Activated gamma-delta T cell treated with Interleukin-2 at 50 U/mL for 16 hours (primary cell): ENCODE results near the gene PTBP1.
"Not testable (repeated sequence)": the region's sequence is repeated elsewhere in the genome, so short reads cannot be mapped to it uniquely, and the experiment has no call there.

ENCODE experiments used
- DNase-seq: peaks from one replicate; pipeline ENCODE4 v3.0.0-alpha.2; 2020

PTBP1 gene

DNA sequence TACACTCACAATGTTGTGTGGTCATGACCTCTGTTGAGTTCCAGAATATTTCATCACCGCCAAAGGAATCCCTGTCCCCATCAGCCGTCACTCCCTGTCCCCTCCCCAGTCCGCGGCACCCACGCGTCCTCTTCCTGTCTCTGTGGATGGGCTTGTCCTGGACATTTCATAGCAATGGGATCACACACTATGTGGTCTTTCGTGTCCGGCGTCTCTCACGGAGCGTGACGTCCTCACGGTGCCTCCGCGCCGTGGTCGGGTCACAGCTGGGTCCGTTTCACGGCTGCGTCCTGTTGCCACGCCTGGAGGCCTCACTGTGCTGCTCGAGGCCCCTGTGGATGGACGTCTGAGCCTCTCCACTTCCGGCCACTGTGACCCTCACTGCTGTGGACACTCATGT is 37.0 kb downstream of the PTBP1 start:
- no peak for DNase-seq

DNA sequence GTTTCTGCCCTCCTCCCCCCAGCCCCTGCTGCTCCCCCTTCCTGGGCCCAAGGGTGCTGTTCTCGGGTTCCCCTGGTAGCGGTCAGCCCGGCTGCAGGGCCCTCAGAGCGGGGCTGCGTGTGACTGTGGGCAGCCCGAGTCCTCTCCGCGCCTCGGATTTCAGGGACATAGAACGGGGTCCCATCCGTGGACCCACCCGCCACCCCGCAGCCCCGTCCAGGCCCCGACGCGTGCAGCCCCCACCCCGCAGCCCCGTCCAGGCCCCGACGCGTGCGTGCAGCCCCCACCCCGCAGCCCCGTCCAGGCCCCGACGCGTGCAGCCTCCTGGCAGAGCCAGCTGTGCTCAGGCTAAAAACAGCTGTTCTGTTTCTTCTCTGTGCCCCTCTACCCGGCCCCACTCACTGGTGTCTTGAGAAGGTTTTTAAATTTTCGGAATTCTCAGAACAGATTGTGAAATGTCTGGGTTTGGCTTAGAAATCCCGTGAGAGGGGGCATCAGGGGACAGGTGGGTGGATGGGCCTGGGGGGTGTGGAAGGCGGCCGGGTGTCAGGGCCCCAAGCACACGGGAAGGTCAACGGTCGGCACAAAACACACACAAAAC is 38.1 kb downstream of the PTBP1 start:
- no peak for DNase-seq

DNA sequence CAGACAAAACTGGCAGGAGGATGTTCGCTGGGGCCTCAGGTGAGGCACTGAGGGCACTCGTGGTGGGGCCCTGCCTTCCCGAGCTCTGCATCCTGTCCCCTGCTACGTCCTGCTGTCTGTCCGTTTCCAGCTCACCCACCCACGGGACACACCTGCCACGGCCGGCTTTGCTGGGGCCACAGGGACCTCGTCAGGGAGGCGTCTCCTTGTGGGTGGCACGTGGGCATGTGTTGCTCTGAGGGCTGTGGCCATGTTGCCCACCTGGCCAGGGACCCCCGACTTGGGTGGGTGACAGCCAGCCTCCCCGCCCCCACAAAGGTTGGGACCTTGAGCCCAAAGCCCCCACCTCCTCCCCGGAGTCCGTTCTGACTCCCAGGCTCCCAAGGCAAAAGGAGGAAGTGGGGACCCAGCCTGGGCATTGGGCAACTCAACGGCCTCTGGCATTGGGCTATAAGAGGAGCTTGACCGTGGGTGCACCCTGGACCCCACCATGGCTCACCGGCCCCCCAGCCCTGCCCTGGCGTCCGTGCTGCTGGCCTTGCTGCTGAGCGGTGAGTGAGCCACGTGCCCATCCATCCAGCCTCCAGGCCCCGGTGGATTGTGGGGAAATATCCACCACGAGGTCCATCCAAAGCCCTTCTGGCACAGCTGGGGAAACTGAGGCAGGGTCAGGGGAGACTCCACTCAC is 43.4 kb downstream of the PTBP1 start, which contains the start of gene PRTN3:
Gene PRTN3, plus strand, starts transcription at position 481 of the 688 bp plus-strand sequence. Its CDS starts 10 bp downstream, at position 491.
- DNase-seq, result no peak

DNA sequence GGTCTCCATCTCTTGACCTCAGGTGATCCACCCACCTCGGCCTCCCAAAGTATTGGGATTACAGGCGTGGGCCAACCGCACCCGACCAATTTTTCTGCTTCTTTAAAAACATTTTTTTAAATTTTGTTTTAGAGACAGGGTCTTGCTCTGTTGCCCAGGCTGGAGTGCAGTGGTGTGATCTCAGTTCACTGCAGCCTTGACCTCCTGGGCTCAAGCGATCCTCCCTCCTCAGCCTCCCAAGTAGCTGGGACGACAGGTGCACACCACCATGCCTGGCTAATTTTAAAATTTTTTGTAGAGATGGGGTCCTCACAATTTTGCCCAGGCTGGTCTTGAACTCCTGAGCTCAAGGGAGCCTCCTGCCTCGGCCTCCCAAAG is 45.5 kb downstream of the PTBP1 start:
- not testable (repeated sequence) for DNase-seq

DNA sequence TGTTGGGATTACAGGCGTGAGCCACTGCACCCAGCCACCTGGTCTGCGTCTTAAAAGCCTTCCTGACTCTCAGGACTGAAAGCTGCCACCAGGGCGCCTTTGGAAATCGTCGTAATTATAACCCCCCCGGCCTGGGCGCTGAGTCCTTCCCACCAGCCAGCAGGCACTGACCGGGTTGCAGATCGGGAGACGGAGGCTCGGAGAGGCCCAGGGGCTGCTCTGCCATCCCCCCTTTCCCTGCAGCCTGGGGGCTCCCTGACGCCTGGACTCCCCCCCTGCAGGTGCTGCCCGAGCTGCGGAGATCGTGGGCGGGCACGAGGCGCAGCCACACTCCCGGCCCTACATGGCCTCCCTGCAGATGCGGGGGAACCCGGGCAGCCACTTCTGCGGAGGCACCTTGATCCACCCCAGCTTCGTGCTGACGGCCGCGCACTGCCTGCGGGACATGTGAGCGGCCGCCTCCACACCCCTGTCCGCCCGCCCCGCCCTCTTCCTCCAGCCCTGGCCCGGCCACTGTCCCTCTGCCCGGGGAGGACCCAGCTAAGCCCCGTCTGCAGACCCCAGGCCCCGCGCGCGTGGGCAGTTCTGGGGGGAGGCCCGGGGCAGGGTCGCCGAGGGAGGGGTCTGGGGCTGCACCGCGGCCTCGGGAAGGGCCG is 46.1 kb downstream of the PTBP1 start:
- no peak for DNase-seq

DNA sequence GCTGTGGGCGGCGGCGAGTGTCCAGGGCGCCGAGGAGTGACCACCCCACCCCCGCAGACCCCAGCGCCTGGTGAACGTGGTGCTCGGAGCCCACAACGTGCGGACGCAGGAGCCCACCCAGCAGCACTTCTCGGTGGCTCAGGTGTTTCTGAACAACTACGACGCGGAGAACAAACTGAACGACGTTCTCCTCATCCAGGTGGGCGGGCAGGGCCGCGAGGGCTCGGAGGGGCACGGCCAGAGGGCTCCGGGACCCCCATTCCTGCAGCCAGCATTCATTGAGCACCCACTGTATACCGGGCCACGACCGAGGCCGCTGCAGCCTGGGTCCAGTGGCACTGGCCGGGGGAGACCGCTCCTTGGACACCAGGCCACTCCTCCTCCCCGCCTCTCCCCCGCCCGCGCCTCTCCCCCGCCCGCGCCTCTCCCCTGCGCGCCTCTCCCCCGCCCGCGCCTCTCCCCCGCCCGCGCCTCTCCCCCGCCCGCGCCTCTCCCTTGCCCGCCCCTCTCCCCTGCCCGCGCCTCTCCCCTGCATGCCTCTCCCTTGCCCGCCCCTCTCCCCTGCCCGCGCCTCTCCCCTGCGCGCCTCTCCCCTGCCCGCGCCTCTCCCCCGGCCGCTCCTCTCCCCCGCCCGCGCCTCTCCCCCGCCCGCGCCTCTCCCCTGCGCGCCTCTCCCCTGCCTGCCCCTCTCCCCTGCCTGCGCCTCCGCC is 46.7 kb downstream of the PTBP1 start:
- no peak for DNase-seq

DNA sequence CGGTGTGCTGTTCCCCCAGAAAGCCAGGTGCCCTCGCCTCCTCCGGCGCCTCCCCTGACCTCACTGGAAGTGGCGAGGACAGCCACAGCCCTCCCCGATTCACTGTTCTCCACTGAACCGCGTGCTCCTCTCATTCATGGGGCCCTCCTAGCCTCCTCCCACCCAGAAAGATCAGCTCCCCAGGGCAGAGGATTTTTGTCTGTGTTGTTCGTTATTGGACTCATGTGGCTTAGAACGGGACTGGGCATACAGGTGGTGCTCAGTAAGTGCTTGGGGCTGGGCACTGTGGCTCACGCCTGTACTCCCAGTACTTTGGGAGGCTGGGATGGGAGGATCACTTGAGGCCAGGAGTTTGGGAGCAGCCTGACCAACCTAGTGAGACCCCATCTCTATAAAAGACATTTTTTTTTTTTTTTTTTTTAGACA is 47.3 kb downstream of the PTBP1 start:
- DNase-seq, result no peak

DNA sequence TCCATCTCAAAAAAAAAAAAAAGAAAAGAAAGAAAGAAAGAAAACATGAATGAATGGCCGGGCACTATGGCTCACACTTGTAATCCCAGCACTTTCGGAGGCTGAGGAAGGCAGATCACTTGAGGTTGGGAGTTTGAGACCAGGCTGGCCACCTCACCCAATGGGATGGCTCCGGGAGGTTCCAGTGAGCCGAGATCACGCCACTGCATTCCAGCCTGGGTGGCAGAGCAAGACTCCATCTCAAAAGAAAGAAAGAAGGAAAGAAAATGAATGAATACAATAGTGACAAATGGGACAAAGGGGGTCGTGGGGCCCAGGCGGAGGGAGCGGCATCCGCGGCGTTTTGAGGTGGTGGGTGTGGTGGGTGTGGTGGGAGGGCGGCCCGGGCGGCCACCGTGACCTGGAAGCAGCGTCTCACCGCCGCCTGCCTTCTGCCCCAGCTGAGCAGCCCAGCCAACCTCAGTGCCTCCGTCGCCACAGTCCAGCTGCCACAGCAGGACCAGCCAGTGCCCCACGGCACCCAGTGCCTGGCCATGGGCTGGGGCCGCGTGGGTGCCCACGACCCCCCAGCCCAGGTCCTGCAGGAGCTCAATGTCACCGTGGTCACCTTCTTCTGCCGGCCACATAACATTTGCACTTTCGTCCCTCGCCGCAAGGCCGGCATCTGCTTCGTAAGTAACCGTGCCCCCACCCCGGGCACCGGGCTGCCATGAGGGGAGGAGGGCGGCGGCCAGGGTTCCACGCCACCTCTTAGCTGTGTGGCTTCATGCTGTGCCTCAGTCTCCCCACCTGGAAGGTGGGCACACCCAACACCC is 48.7 kb downstream of the PTBP1 start:
- no peak for DNase-seq

DNA sequence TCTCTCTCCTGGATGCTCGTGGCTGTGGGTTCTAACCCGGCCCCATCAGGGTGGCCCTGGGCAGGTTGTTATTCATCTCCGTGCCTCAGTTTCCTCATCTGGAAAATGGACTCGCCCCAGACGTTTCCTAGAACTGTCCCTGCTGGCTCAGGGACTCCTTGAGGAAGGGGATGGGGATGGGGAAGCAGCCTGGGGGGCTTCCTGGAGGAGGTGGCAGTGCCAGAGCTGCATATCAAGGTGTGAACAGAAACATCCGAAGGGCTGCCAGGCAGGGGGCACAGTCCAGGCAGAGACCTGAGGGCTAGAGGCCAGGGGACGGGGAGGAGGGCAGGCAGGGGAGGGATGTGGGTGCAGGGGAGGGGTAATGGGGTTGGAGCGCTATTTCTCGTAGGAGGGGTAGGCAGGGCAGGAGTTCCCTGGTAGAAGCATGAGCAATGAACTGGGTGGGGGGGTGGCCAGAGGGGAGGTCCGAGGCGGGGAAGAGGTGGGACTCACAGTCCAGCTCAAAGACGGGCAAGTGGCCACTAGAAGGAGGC is 51.2 kb downstream of the PTBP1 start:
- DNase-seq, result no peak

DNA sequence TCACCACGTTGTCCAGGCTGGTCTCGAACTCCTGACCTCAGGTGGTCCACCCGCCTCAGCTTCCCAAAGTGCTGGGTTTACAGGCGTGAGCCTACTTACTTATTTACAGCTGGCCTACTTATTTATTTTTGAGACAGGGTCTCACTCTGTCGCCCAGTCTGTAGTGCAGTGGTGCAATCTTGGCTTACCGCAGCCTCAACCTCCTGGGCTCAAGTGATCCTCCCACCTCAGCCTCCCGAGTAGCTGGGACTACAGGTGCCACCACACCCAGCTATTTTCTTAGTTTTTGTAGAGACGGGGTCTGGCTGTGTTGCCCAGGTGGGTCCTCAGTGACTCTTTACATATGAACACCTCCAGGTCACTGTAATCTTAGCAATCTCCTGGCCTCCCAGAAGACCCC is 51.9 kb downstream of the PTBP1 start:
- DNase-seq, result not testable (repeated sequence)

DNA sequence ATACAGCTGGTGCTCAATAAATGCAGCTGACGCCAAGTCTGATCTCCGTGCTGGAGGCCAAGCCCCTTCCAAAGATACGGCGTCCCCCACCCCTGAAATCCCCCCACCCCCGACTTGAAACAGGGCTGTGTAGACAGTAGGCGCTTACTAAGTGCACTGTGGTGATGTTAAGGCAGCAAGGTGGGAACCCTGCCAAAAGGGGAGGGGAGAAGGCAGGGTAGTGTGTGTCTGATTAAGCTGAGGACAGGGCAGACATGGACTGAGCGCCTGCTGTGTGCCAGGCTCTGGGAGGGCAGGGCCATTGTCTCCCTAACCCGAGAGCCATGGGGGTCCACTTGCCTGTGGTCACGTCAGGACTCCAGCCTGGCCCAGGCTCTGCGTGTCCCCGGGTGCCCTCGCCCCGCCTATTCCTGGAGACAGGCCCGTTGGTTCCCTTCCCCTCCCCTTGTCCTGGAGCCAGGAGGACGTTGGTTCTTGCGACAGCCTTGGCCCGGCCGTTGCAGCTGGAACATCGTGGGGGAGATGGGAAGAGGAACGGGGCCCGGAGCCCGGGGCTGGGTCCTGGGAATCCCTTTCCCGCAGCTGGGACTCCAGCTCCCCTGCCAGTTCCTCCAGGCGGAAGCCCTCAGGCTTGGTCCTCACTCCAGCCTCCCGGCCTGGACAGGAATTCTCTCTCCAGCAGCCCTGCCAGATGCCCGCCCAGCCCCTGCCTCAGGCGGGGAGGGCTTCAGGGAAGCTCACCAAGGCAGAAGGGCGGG is 53.1 kb downstream of the PTBP1 start:
- no peak for DNase-seq

DNA sequence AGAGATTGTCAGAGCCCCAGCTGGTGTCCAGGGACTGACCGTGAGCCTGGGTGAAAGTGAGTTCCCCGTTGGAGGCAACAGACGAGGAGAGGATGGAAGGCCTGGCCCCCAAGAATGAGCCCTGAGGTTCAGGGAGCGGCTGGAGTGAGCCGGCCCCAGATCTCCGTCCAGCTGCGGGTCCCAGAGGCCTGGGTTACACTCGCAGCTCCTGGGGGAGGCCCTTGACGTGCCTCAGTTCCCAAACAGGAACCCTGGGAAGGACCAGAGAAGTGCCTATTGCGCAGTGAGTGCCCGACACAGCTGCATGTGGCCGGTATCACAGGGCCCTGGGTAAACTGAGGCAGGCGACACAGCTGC is 53.7 kb downstream of the PTBP1 start:
- no peak for DNase-seq

DNA sequence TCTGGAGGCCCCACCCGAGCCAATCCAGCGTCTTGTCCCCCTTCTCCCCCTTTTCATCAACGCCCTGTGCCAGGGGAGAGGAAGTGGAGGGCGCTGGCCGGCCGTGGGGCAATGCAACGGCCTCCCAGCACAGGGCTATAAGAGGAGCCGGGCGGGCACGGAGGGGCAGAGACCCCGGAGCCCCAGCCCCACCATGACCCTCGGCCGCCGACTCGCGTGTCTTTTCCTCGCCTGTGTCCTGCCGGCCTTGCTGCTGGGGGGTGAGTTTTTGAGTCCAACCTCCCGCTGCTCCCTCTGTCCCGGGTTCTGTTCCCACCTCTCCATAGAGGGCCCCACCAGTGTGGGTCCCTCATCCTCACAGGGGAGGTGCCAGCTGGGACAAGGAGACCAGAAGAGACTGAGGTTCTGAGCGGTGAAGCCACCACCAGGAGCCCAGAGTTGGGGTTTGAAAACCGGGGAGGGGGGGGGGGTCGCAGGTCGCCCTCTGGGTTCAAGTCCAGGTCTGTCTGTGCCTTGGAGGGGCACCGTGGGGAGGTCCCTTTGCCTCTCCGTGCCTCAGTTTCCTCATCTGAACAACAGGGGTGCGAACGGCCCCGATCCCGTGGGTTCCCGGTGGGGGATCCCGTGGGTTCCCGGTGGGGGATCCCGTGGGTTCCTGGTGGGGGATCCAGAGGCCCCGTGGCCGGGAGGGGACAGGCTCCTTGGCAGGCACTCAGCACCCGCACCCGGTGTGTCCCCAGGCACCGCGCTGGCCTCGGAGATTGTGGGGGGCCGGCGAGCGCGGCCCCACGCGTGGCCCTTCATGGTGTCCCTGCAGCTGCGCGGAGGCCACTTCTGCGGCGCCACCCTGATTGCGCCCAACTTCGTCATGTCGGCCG is 55.1 kb downstream of the PTBP1 start, which contains the start of gene ELANE:
Gene ELANE, plus strand, starts transcription at position 168 of the 878 bp plus-strand sequence. Its CDS starts 26 bp downstream, at position 194.
- no peak for DNase-seq

DNA sequence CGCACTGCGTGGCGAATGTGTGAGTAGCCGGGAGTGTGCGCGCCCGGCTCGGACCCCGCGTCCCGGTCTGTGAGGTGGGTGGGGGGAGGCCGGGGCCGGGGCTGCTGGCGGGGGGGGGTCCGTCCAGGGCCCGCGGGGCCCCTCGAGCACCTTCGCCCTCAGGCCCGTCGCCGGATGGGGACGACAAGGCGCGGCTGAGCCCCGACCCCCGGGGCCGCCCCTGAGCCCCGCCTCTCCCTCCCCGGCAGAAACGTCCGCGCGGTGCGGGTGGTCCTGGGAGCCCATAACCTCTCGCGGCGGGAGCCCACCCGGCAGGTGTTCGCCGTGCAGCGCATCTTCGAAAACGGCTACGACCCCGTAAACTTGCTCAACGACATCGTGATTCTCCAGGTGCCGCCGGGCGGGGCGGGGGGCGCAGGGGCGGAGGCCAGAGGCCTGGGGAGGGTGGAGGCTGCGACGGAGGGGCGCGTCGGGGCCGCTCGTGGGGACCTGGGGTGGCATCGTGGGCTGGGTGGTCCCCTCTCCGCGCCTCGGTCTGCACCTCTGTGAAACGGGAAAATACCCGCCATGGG is 55.8 kb downstream of the PTBP1 start:
- DNase-seq, result no peak

DNA sequence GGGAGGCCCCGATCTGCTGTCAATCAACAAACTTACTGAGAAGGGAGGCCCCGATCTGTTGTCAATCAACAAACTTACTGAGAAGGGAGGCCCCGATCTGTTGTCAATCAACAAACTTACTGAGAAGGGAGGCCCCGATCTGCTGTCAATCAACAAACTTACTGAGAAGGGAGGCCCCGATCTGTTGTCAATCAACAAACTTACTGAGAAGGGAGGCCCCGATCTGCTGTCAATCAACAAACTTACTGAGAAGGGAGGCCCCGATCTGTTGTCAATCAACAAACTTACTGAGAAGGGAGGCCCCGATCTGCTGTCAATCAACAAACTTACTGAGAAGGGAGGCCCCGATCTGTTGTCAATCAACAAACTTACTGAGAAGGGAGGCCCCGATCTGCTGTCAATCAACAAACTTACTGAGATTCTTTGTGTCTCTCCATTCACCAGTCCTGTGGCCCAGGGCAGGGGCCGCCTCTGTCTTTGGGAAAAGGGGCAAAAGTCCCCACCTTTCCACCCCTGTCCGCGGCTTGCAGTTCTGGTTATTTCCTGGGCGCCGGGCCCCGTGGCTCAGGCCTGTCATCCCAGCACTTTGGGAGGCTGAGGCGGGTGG is 56.5 kb downstream of the PTBP1 start:
- not testable (repeated sequence) for DNase-seq

DNA sequence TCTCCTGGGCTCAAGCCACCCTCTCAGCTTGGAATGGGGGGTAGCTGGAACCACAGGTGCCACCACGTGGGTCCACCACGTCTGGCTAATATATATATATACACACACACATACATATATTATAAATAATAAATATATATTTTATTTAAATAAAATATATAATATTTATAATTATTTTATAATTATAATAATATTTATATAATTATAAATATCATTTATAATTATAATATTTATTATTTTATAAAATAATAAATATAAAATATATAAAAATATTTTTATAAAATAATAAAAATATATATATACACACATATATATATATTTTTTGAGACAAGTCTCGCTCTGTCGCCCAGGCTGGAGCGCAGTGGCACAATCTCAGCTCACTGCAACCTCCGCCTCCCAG is 57.3 kb downstream of the PTBP1 start:
- no peak for DNase-seq

DNA sequence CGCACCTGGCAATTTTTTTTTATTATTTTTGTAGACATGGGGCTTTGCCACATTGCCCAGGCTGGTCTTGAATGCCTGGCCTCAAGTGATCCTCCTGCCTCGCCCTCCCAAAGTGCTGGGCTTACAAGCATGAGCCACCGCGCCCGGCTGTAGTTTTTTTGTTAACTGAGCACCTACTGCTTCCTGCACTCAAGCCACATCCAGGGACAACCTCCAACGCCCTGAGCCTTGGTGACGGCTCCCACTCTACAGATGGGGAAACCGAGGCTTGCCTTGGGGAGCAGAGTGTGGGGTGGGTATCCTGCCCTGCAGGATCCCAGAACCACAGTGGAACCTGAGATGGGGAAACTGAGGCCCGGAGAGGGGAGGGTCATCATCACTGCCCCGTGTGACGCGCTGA is 57.9 kb downstream of the PTBP1 start:
- DNase-seq, result no peak

DNA sequence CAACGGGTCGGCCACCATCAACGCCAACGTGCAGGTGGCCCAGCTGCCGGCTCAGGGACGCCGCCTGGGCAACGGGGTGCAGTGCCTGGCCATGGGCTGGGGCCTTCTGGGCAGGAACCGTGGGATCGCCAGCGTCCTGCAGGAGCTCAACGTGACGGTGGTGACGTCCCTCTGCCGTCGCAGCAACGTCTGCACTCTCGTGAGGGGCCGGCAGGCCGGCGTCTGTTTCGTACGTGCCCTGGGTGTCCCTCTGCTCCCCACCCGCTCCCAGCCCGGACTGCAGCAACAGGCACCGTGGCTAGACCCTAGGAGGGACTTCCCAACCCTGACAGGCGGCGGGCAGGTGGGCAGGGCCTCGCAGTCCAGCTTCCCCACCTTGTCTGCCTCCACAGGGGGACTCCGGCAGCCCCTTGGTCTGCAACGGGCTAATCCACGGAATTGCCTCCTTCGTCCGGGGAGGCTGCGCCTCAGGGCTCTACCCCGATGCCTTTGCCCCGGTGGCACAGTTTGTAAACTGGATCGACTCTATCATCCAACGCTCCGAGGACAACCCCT is 58.4 kb downstream of the PTBP1 start:
- no peak for DNase-seq

DNA sequence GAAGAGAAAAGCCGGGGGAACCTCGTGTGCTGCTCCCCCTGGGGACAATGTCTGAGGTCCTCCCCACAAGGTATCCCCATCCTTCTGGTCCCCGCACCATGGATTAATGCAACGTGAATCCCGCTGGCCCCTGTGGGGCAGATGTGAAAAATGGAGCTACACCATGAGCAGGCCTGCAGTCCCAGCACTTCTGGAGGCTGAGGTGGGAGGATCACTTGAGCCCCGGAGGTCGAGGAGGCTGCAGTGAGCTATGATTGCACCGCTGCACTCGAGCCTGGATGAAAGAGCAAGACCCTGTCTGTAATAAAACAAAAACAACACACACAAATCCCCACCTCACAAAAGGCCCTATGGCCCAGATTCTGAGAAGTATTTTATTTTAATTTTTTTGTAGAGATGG is 61.0 kb downstream of the PTBP1 start:
- no peak for DNase-seq
